HT-29 (cell line): ENCODE data around the gene TTC7B. TPM values are rescaled to one million over a fixed set of nuclear protein-coding genes. Genes with fewer than 3 reads are reported as not detected.

ENCODE experiments used
- DNase-seq: peaks from one replicate; pipeline ENCODE4 v3.0.0-alpha.2; 2015; ENCODE audit warnings: low spot score
- total RNA-seq: library from RNA; depleted of rRNA; stranded (reverse); fragments of >200 nt; shearing (Covaris generic); gene quantifications from 2 replicates; pipeline ENCODE4 v1.2.3, GENCODE V29; 2014

The TTC7B gene
- total RNA-seq, 1 experiment from 2014 or later = 7.4 TPM

- no peak for DNase-seq
Measured at GRCh38 chr14:90742252-90742651, 74.0 kb downstream of the TTC7B start.

GRCh38 chr14:90741682-90741946 is 74.6 kb downstream of the TTC7B start:
- no peak for DNase-seq

- no peak for DNase-seq
Measured at GRCh38 chr14:90740946-90741681, 75.1 kb downstream of the TTC7B start.

- DNase-seq = no peak
Measured at GRCh38 chr14:90740081-90740480, 76.1 kb downstream of the TTC7B start.

DNA sequence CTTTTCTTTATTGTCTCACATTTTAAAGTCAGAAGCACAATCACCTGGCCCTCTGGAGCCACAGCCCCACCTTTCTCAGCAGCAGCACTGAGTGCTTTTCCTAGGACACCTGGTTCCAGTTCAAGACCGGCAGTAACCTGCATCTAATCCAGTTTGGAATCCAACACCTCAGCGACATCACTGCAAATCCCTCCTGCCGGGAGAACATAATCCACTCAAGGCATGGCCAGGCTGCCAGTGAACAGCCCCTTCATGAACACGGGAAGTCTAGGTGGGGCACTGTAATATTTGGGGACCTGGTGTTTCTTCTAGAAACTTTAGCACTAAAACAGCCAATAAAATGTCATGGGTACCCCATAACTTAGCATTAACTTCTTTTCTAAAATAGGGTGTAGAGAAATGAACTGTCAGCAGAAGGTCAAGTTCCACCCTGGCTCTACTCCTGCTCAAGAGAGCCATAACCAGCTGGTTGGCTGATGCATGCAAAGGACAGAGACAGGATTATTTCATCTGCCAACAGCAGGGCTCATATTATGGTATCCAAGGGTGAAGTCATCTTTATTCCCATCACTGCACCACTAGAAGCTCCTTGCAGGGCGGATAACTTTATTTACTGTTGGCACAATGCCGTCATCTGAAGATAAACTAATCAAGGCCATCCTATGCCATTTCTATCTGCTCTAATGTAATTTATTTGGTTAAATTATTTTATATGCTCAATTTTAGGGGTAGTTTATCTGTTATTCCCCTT is 76.7 kb downstream of the TTC7B start:
- DNase-seq = no peak

GRCh38 chr14:90733139-90733808 is 83.0 kb downstream of the TTC7B start:
- DNase-seq = no peak

DNA sequence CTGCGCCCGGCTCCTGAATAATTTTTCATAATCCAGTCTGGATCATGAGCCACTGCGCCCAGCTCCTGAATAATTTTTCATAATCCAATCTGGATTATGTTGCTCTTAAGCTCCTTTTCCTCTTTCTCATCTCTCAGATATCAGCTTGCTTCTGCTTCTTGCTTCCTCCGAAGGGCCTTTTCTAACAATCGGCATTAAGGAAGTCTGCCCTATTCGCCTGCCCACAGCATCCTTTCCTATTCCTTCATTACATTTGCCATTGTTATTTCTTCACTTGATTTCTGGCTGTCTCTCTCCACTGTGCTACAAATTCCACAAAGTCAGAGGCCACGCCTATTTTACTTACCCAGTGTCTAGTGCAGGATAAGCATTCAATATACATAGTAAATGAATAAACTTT is 83.5 kb downstream of the TTC7B start:
- no peak for DNase-seq

DNA sequence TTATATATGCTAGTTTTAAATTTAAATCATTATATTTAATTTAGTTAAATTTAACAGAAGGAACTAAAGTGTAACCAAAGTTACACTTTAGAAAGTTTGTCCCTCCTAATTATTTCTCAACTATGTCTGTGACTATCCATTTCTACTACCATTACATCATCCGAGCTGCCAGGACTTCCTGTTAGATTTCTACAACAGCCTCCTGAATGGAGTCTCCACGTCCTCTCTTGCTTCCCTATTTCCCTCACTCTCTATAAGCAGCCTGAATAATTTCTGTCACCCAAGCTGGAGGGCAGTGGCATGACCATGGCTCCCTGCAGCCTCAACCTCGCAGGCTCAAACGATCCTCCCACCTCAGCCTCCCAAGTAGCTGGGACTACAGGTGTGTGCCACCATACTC is 84.1 kb downstream of the TTC7B start:
- no peak for DNase-seq

- no peak for DNase-seq
Measured at GRCh38 chr14:90731487-90731886, 84.7 kb downstream of the TTC7B start.

GRCh38 chr14:90730206-90730766 is 85.9 kb downstream of the TTC7B start:
- DNase-seq = no peak

GRCh38 chr14:90728951-90729350 is 87.3 kb downstream of the TTC7B start:
- DNase-seq = no peak

DNA sequence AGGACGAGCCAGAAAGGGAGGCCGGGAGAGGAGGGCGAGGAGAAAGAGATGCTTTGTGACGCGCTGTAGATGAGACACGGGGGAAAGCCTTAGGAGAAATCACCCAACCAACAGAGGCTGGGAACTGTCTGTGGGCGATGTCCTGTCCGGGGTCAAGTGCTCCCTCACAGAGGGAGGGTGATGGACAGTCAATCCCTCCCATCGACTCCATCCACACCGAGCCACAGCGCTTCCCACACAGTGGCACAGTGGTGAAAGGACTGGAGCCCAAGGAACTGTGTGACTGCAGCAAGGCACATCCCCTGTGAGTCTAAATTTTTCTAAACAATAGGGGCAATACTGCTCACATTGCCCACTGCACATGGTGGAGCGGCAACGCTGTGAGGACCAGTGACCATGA is 89.1 kb downstream of the TTC7B start:
- DNase-seq = no peak

DNA sequence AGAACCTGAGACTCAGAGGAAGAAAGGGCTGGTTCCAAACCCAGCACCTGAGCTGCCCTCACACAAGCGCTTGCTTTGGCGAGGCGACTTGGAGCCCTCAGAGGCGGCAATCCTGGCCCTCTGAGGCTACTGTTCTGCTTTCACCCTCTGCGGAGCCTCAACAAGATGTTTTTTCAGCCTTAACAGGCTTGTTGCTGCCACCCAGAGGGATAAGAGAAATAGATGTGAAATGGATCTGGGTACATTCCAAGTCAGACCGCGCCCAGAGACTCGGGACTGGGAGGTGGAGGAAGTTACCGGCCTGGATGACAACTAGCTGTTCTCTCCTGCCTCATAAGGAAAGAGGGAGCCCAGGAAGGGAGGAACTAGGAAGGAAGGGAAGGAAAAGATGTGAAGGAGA is 89.6 kb downstream of the TTC7B start:
- DNase-seq = peak; percentile 66

- no peak for DNase-seq
Measured at GRCh38 chr14:90724866-90725265, 91.4 kb downstream of the TTC7B start.

DNA sequence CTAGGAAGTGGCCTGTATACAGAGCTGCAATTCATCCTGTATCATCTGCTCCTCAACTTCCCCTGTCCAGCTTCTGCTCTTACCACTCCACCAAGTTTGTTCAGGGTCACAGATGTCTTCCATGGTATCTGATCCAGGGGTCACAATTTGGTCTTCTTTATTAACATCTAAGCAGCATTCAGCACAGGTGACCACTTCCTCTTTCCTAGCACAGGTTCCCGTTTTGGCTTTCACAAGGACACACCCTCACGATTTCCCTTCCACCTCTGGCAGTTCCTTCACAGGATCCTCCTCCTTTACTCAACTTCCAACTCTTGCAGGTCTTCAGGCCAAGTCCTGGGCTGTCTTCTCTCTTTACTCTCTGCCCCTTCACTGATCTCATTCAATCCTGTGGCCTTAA is 93.6 kb downstream of the TTC7B start:
- no peak for DNase-seq

DNA sequence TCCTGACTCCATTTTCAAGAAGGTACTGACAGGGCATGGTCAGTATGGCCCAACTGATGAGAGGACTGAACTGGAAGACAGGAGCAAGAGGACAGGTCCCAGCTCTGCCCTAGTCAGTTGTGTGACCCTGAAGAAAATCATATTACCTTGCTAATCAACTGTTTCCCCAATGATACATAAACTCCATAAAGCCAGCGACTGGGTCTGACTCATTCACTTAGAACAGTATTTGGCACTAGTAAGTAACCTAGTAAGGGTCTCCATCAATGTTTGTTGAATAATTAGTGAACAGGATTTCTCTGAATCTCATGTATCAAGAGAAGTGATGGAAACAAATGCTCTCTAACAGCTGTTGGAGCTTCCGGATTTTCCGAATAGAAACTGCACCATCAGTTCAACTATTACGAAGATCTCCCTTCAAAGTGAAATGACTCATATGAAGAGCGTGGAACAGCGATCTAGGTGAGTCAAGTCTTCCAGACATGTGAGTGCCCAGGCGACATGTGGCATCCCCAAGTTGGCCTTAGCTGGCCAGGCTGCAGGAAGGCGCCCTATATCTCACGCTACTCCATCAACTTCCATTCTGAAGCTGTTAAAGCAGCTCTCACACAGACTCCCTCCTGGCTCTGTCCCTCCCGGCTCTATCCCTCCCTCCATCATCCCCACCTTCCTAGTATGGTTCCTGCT is 94.5 kb downstream of the TTC7B start:
- no peak for DNase-seq

- DNase-seq = no peak
Measured at GRCh38 chr14:90720832-90721231, 95.4 kb downstream of the TTC7B start.

DNA sequence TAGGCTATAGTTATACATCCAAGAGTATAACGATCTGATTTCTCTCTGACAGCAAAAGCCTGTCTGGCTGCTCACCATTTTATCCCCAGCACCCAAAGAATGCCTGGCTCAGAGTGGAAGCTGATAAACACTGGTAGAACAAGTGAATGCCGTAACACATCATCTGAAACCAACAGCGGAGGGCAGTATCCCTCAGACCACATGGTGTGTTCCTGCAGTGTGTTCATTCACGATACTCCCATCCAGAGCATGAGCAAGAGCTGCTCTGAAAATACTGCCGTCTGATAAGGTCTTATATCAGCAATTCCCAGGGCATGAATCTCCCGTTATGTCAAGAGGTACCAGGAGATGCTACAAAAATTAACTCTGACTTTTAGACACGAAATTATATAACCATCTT is 95.9 kb downstream of the TTC7B start:
- no peak for DNase-seq

DNA sequence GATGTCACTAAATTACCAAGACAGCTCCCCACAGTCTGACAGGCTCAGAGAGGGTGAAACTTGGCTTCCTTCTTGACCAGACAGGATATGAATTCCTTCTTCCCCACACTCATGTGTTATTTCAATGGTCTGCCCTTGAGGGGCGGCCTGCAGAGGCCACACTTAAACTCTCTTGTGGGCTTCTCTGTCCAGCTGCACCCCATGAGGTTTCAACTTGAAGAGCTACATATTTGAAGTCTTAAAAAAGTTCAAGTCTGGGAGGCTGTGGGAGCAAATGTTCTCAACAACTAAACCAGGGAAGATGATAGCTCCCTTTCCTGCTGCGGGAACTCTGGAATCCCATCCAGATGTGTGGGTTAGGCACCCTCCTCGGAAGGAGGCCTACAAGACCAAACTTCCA is 98.3 kb downstream of the TTC7B start:
- no peak for DNase-seq

DNA sequence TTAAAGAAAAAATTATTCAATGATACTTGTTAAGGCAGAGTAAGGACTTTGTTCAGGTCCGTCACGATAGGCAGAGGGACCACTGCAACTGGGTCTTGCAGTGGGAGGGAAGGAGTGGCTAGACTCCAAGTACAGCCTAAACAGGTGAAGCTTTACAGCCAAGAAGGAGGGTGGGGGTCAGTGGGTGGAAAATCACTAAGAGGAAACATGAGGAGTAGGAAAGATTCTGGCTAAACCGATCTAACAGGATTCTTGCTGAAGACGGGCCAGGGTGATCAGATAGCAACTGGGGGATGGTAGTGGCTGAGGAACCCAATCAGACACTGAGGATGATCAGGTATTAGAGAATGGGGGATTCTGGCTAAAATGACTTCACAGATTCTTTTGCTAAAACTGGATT is 100.2 kb downstream of the TTC7B start:
- DNase-seq = no peak

DNA sequence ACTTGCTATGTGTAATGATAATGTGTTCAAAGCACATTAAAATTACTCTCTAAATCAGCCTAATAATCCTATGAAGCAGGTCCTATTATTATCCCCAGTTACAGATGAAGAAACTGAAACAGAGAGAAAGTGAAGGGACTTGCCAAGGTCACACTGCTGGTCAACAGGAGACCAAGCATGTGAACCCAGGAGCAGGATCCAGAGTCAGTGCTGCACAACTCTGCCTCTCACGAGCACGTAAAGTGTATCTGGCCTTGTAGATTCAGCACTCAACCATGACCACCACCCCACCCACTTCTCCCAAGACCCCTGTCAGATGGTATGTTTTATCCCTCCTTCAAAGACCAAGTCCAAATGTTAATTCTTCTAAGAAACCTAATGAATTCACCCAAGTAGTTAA is 100.7 kb downstream of the TTC7B start:
- no peak for DNase-seq

GRCh38 chr14:90714811-90715210 is 101.4 kb downstream of the TTC7B start:
- DNase-seq = no peak
